Measurements from ENCODE around the gene TRIM66. TPM values are rescaled to one million over a fixed set of nuclear protein-coding genes. Genes with fewer than 3 reads are reported as not detected.
"Not testable (repeated sequence)": the region's sequence is repeated elsewhere in the genome, so short reads cannot be mapped to it uniquely, and the experiment has no call there.

The TRIM66 gene
- total RNA-seq, 1 donor from 2014 or later = 7.3 TPM

DNA sequence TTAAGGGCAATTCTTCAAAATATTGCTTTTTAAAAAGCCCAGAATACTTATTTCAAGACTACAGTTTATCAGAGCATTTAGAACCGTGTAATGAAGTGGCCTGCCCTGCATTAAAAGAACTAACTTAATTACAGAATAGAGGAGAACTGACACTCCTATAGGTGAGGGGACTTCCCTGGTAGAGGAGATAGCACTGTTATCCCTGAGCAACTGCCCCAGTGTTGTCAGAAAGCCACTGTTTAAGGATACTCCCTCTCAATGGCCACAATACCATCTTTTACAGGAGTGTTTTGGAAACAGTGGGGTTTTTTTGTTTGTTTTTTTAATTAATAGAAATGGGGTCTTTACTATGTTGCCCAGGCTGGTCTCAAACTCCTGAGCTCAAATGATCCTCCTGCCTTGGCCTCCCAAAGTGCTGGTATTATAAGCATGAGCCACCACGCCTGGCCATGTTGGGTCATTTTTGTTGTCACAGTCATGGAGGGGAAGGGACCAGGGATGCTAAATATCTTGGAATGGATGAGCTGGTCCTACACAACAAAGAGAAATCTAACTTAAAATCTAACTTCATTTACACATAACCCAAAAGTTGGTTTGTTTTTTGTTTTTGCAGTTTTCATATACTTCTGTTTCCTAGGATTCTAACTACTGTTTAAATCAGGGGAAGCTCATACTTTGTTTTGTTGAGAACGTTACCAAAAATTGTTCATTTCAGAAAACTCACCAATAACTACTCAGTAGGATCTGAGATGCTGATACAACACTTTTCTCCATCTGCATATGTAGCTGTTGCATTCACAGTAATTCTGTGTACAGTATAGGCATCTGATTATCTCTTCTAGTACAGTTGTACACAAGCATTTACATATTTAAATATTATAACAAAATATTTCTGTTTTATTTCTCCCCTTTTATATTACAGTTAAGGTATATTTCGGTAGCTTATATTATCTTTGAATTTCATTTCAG lies 8.2 kb upstream of the TRIM66 start:
- DNase-seq (ENCODE audit: low read depth, low spot score) = no peak

DNA sequence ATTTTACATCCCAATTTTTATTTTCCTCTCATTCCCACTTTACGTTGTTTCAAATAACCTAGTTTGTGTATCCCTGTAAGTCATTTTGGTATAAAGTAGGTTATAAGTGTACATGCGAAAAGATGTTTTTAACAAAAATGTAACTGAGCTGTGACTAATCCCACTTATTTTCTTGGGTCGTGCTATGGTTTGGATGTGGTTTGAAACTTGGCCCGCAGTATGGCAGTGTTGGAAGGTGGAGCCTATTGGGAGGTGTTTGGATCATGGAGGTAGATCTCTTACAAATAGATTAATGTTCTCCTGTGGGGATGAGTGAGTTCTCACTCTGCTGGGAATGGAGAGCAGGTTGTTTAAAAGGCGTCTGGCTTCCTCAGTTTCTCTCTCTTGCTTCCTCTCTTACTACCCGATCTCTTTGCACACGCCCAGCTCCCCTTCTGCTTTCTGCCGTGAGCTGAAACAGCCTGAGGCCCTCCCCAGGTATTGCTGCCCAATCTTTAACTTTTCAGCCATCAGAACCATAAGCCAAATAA lies 7.3 kb upstream of the TRIM66 start:
- no peak for DNase-seq (ENCODE audit: low read depth, low spot score)

DNA sequence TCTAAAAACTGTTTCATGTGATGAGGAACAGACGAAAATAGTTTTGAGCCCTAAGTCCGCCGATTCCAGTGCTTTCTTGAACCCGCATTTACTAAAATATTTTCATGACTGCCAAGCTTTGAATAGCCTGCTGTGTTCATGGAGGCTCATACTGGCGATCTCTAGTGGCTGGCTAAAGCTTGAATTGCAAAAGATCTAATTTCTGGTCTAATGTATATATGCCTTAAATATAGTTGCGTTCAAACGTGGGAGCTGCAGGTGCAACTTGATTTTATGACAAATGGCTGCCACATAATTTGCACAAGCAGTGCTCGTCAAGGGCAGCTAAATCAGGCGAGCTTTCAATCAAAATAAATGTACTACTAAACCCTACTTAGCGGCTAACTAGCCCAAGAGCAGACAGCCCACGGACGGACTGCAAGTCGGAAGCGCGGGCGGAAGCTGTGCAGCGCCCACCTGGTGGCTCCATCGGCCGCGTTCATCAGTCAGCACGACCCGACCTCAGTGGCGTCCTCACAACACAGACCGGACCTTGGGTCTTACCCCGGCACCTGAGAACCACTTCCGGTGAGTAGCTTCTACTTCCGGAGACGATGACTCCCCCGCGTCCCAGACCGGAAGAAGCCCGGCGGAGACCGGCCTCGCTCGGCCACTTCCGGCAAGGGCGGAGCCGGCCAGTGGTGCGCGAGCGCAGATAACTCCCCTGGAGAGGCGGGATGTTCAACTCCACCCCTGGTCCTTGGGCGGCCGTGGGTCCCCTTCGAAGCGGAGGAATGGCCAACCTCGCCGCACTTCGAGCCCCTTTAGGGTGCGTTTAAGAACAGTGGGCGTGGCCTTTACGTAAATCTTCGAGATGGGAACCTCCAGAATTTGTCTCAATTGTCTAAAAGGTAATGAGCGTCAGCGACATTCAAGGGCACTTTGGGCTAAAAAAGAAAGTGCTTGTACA lies 6.2 kb upstream of the TRIM66 start:
- DNase-seq (ENCODE audit: low read depth, low spot score) = peak; percentile 76

DNA sequence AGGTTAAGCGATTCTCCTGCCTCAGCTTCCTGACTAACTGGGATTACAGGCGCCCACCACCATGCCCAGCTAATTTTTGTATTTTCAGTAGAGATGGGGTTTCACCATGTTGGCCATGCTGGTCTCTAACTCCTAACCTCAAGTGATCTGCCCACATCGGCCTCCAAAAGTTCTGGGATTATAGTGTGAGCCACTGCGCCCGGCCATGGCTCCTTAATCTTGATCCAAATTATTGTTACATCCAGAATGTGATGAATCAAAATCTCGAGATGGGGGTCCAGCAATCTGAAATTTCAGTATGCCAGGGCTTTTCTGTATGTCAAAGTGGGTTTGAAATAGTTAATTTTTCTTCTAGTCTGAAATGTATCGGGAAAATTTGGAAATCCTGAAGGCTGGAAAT lies 3.9 kb upstream of the TRIM66 start:
- no peak for DNase-seq (ENCODE audit: low read depth, low spot score)

DNA sequence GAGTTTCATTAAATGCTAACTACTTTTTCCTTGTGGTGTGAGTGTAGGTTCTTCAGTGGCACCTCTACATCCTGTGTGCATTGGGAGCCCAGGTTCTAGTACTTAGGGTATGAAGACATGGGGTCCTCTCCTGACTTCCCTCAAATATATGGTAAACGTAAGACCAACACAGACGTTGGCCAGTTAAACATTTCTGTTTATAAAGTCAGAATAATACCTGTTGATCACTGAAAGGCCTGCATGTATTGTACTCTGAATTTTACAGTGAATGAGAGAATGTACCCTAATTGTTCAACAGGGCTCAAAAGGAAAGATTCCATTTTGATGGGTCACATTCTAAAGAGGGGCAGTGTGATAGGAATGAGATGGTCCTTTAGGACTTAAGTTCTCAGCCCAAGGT lies 3.4 kb upstream of the TRIM66 start:
- DNase-seq (ENCODE audit: low read depth, low spot score) = no peak

DNA sequence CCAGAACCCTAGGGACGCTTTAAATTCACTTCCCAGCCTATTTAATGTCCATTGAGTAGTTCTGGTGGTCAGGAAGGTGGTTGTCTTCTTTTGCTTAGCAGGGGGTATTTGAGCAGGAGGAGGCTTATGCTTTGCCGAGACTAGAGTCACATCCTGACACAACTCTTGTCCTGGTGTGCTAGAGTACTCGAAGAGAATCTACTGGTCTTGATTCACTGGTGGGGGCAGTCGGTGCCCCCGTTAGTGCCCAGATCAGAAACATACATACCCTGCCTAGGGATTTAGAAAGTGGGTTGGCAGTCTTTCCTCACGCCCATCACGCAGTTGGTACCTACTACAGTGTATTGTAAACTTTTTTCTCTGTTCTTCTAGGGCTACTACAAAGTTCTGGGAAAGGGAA lies 2.8 kb upstream of the TRIM66 start:
- no peak for DNase-seq (ENCODE audit: low read depth, low spot score)

DNA sequence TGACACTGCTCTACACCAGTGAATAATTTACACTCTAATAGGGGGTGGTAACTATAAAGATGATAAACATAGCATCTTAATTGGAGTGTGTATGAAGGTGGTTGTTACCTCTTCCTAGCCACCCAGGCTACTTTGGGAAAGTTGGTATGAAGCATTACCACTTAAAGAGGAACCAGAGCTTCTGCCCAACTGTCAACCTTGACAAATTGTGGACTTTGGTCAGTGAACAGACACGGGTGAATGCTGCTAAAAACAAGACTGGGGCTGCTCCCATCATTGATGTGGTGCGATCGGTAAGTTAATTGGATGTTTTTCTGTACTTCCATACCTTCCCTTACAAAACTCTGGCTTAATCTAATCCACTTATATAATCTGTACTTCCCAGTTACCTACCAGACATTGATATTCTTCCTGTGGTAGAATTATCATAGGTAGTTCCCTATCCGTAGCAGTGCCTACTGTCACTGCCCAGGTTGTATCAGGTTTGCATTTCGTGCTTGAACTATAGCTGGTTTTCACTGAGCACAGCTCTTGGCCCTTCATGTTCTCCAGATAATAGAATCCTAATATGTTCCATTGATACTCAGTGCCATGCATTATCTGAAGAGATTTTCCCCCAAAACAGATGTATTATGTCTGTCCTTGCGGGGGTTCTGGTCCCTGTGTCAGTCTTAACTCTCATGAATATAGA lies 2.3 kb upstream of the TRIM66 start:
- no peak for DNase-seq (ENCODE audit: low read depth, low spot score)

DNA sequence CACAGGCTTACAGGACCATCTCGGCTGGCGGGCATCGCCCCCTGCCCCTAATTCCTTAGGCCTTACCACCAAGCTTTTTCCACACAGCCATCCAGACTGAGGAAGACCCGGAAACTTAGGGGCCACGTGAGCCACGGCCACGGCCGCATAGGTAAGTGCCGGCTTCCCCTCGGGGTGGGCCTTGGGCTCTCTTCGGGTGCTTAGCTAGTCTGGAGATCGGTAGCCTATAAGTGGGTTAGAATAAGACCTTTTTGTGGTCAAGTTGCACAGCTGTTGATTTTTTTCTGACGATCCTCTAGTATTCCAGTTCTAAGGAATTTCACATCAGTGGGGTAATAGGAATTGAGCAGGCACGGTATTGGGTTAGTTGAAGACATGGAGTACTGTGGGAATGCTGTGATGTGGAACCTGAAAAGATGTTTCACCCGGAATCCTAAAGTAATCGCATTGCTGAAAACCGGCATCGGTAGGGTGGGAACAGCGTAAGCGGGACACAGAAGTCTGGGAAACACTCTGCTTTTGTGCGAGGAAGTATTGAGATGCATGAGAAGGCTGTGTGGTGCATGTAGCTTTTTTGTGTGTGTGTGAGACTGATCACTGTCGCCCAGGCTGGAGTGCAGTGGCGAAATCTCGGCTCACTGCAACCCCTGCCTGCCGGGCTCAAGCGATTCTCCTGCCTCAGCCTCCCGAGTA lies 796 bp upstream of the TRIM66 start:
- DNase-seq (ENCODE audit: low read depth, low spot score) = no peak

DNA sequence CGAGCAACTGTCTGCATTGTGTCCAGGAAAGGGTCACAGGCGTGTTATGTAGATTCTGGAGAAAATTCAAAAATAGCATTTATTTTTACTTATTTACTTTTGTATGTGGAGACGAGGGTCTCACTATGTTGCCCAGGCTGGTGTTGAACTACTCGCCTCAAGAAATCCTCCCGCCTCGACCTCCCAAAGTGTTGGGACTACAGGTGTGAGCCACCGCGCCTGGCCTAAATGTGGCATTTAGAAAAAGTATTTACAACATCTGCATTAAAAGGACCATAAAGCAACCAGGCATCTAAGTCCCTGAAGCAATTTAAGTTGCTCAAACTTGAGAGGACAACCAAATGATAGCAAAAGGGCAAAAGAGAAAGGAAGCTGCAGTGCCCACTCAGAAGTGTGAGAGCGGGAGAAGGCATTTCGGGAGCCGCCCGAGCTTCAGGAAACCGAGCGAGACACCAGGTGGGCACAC lies 595 bp downstream of the TRIM66 start:
- no peak for DNase-seq (ENCODE audit: low read depth, low spot score)

DNA sequence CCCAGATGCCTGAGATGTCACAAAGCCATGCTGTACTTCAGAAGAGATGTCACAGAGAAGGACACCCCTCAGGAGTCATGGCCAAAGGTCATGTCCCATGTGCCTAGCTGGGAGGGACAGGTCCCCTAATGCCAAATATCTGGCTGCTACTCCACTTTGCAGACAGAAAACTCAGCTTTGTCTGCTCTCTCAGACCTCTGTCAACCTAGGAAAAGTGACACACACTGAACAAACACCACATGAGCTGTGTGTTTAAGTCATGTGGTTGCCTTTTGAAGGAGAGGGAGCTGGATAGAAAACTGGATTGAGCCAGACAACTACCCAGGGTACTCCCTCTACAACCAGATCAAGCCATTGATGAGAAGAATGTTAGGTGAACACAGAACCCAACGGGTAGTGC lies 3.5 kb downstream of the TRIM66 start:
- no peak for DNase-seq (ENCODE audit: low read depth, low spot score)

DNA sequence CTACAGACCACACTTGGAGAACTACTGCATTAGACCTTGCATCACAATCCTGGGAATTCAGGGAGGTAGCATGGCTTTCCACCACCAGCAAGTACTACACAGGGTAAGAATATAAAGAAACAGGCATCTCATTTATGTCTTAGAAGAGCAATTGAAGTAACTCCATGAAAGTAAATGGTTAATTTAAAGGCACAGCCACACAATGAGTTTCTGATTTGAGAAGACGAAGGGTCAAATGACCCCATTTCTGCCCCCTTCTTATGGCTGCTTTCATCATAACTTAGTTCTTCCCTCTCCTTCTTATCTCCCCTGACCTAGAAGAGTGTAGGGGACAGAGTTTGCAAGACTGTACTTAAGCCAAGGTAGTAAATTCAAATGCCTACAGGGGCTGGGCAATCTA lies 6.0 kb downstream of the TRIM66 start:
- no peak for DNase-seq (ENCODE audit: low read depth, low spot score)

DNA sequence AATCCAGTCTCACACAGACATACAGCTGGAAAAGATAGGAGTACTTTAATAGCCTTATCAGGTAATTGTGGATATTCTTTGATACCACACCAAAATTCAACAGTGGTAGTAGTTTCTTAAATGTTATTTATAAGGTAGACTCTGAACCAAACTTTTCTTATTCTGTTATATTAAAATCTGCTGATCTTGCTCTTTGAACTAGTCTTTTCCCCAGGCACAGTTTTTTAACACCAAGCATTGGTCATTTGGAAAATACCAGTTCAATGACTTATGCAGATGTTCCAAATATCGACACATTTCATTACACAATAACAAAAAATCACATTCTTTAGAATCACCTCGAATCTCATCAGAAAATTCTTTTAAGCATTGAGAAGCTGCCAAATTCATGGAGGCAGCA lies 7.6 kb downstream of the TRIM66 start:
- no peak for DNase-seq (ENCODE audit: low read depth, low spot score)

DNA sequence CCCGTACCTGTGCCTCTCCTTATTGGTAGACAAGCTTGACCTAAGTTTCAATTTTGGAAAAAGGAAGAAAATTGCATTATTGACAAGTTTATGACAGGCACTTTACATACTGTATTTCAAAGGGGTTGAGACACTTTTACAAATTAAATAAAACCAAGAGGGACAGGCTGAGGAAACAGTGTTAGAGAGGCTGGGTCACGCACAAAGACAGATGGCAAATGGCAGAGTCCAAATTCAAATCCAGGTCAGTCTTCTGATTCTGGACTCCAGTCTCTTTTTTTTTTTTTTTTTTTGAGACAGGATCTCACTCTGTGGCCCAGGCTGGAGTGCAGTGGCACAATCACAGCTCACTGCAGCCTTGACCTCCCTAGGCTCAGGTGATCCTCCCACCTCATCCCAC lies 10.1 kb downstream of the TRIM66 start:
- DNase-seq (ENCODE audit: low read depth, low spot score) = no peak

DNA sequence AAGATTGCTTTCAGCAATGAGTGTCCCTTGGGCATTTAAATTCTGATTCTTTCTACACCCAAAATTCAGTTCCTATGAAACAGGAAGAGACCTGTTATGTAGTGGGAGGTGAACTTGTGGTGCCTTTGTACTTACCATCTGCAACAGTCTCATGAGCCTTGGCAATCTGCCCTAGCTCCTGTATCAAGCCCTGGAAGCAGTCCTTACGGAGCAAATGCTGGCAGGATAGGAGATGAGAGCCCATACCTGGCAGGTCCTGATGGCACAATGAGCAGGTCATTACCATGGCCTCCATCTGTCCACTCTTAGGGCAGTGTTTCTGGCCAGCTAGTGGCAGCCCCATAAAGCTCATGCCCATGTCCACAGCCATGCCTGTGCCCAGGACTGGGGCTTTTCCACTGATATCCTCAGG lies 10.8 kb downstream of the TRIM66 start:
- peak; percentile 52 for DNase-seq (ENCODE audit: low read depth, low spot score)

DNA sequence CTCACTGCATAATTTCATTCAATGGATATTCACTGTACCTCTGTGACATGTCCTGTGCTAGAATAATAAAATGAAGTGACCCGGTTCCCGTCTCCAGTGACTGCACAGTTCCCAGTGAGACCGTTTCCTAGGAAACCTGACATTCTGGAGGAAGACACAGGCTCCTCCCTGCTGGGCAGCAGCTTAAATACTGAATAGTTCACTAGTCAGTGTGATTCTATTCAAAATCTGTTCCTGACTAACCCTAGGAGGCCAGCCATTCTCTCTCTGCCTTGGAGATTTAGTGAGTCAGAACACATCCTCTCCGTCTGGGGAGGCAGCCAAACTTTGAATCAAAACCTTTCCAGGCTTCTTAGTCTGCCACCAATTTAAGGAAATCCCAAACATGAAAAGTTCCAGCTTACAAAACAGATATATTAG lies 11.3 kb downstream of the TRIM66 start:
- DNase-seq (ENCODE audit: low read depth, low spot score) = peak; percentile 74

DNA sequence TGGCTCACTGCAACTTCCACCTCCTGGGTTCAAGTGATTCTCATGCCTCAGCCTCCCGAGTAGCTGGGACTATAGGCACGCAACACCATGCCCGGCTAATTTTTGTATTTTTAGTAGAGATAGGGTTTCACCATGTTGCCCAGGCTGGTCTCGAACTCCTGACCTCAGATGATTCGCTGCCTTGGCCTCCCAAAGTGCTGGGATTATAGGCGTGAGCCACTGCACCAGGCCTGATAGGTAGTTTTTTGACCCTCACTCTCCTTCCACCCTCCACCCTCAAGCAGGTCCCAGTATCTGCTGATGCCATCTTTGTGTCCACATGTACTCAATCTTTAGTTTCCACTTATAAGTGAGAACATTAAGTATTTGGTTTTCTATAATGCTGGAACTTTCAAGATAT lies 12.4 kb downstream of the TRIM66 start:
- DNase-seq (ENCODE audit: low read depth, low spot score) = not testable (repeated sequence)

DNA sequence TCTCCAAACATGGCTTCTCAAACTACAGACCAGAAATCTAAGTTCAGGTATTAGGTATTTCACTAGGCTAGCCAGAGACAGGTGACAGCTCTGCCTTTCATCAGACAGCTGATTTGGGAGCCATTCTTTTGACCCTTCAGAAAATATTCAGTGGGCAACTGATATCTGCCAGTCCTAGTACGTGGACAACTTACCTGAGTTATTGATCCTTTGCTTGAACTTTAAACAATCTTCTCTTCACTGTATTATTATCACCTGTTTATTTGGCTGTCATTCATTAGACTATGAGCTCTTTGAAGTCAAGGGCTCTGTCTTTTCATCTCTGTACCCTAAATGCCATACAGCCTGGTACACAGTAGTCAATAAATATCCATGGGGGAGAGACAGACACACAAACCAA lies 17.2 kb downstream of the TRIM66 start:
- DNase-seq (ENCODE audit: low read depth, low spot score) = no peak

DNA sequence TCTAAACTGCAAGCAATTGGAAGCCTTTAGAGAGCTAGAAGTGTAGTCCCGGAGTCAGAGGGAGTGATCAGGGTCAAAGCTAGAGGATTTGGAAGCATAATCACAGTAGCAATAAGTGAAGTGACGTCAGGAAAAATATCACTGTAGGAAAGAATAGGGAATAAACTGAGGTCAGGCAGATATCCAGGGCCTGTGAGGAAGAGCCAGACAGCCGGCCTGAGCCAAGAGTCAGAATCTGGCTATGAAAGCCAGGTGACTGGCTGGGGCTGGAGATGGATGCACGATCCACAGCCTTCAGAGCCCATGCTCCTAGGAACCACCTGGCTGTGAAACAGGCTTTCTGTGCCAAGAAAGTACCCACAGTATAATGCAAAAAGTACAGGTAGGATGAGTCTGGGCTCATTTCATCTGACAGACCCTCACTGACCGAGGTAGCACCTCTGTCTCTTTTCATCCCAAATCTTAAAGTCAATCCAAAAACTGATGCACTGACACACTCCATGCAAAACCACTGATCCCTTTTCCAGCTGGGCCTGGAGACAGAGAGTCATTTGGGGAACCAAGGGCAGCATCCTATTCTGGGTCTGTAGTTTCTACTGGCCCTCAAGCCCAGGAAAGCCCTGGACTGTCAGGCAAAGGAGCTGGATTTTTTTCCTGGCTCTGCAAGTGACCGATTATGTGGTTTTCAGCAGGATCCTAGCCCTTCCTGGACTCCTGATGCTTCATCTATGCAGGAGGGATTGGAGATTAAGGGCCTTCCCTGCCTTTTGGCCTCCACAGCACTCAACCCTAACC lies 21.3 kb downstream of the TRIM66 start:
- DNase-seq (ENCODE audit: low read depth, low spot score) = no peak

DNA sequence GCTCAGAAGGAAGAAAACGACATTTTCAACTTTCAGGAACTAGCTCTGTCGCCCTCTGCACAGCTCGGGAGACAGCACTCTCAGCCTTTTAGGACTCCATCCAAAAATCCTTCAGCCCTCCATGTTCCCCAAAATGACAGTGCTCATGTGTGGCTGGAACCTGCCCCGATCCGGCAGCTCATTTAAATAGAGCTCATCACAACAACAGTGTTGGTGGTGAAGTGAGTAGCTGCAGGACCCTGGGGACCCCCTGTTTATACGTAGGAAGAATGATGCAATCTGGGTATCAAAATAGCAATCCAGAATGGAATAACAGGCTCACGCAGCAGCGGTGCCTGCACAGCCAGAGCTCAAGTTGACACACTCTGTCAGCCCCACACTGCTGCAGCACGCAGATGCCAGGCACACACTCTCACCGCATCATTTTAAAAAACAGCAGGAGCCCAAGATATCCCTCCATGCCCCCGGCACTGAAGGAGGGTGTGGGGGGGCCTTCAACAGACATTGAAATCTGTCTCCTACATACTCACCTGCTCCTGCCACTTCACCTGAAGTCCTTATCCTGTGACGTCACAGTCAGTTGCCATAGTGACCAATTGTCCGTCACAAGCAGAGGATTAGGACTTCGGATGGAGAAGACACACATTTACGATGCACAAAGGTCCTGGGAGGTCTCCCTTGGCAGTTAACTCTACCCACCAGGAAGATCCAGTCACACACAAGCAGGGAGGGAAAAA lies 24.0 kb downstream of the TRIM66 start:
- no peak for DNase-seq (ENCODE audit: low read depth, low spot score)
